HepG2 (cell line): ENCODE measurements around the gene UBE2C. TPM values are rescaled to one million over a fixed set of nuclear protein-coding genes. Genes with fewer than 3 reads are reported as not detected.

Experiments
- GPBP1L1 ChIP-seq: sonication (generic); formaldehyde crosslinking; IDR thresholded peaks from 2 replicates; pipeline ENCODE4 v1.5.0; 2020; ENCODE audit warnings: mild to moderate bottlenecking, missing genetic modification reagents
- HBP1 ChIP-seq: IDR thresholded peaks from 2 replicates; pipeline ENCODE4 v1.6.1; 2016; ENCODE audit warnings: low read depth, control low read depth
- HDAC1 ChIP-seq: sonication (generic); formaldehyde crosslinking; IDR thresholded peaks from 2 replicates; pipeline ENCODE4 v1.5.1; 2020; ENCODE audit warnings: mild to moderate bottlenecking, missing genetic modification reagents
- HOXA3 ChIP-seq: sonication (generic); formaldehyde crosslinking; IDR thresholded peaks from 2 replicates; pipeline ENCODE4 v1.5.0; 2020; ENCODE audit warnings: missing genetic modification reagents
- KDM5B ChIP-seq: sonication (generic); formaldehyde crosslinking; IDR thresholded peaks from 2 replicates; pipeline ENCODE4 v1.4.0; 2020; ENCODE audit warnings: missing genetic modification reagents, mild to moderate bottlenecking, borderline replicate concordance
- POLR2AphosphoS2 ChIP-seq: IDR thresholded peaks from 2 replicates; pipeline ENCODE4 v1.6.1; 2011; ENCODE audit warnings: low read depth, low read length, improper control_type of control experiment
- POLR2AphosphoS5 ChIP-seq: IDR thresholded peaks from 2 replicates; pipeline ENCODE4 v1.6.1; 2012; ENCODE audit warnings: low read depth, low read length
- SALL1 ChIP-seq: sonication (generic); formaldehyde crosslinking; IDR thresholded peaks from 2 replicates; pipeline ENCODE4 v1.8.0; 2022; ENCODE audit warnings: mild to moderate bottlenecking, missing genetic modification reagents
- SRY ChIP-seq: sonication (generic); formaldehyde crosslinking; IDR thresholded peaks from 2 replicates; pipeline ENCODE4 v1.8.0; 2022; ENCODE audit warnings: mild to moderate bottlenecking, missing genetic modification reagents
- TARDBP ChIP-seq: sonication (generic); formaldehyde crosslinking; IDR thresholded peaks from 2 replicates; pipeline ENCODE4 v1.8.0; 2022; ENCODE audit warnings: mild to moderate bottlenecking, missing genetic modification reagents
- TBX3 ChIP-seq: fragments of 450-650 bp; IDR thresholded peaks from 2 replicates; pipeline ENCODE4 v1.6.1; 2017; ENCODE audit warnings: antibody characterized with exemption, mild to moderate bottlenecking, inconsistent platforms, borderline replicate concordance
- ZBTB39 ChIP-seq: sonication (generic); formaldehyde crosslinking; IDR thresholded peaks from 2 replicates; pipeline ENCODE4 v1.5.0; 2020; ENCODE audit warnings: missing genetic modification reagents
- ZNF333 ChIP-seq: sonication (generic); formaldehyde crosslinking; IDR thresholded peaks from 2 replicates; pipeline ENCODE4 v1.4.0; 2020; ENCODE audit warnings: mild to moderate bottlenecking, missing genetic modification reagents, borderline replicate concordance
- ZNF33A ChIP-seq: sonication (generic); formaldehyde crosslinking; IDR thresholded peaks from 2 replicates; pipeline ENCODE4 v1.5.1; 2020; ENCODE audit warnings: missing genetic modification reagents, mild to moderate bottlenecking, moderate library complexity, borderline replicate concordance
- ZNF503 ChIP-seq: sonication (generic); formaldehyde crosslinking; IDR thresholded peaks from 2 replicates; pipeline ENCODE4 v1.4.0; 2020; ENCODE audit warnings: missing genetic modification reagents
- ZNF652 ChIP-seq: IDR thresholded peaks from 2 replicates; pipeline ENCODE4 v1.6.1; 2016; ENCODE audit warnings: low read depth, borderline replicate concordance
- ZNF747 ChIP-seq: sonication (generic); formaldehyde crosslinking; IDR thresholded peaks from 2 replicates; pipeline ENCODE4 v1.8.1; 2023; ENCODE audit warnings: missing genetic modification reagents, mild to moderate bottlenecking, borderline replicate concordance
- polyA plus RNA-seq, 8 experiments: library from polyadenylated mRNA; depleted of rRNA in 3 of 8; stranded (reverse) in 7 of 8; unstranded in 1 of 8; fragments of >200 nt; fragmentation: Illumina TruSeq in 4 of 8; extraction: Trizol in 4 of 8; gene quantifications; 2 replicates each; pipeline versions ENCODE4 v1.2.1 to v1.2.3, GENCODE V29; 2011 to 2016; ENCODE audit warnings: low read depth in 4 of 8, missing spikeins in 1 of 8, mixed read lengths in 1 of 8; ENCODE audit not compliant: insufficient read depth in 1 of 8
- total RNA-seq, 5 experiments: library from RNA; depleted of rRNA; stranded (reverse); fragments of >200 nt; fragmentation: Illumina TruSeq; extraction: Trizol; gene quantifications; 2 replicates each; pipeline ENCODE4 v1.2.3, GENCODE V29; 2016; ENCODE audit warnings: low read depth in 1 of 5
- TF ChIP-seq, protein P1 (sequence below): sonication (generic); formaldehyde crosslinking; IDR thresholded peaks from 2 replicates; pipeline ENCODE4 v1.8.0; 2023; ENCODE audit warnings: mild to moderate bottlenecking, missing genetic modification reagents
- TF ChIP-seq, protein P2 (sequence below): sonication (generic); formaldehyde crosslinking; IDR thresholded peaks from 2 replicates; pipeline ENCODE4 v1.4.0; 2020; ENCODE audit warnings: mild to moderate bottlenecking, missing genetic modification reagents

UBE2C gene
- total and polyA plus RNA-seq, 2 of the 13 experiments (the other 11 are each of a cell fraction or from before 2014, with no cell fraction given), result 100 to 123 TPM

DNA sequence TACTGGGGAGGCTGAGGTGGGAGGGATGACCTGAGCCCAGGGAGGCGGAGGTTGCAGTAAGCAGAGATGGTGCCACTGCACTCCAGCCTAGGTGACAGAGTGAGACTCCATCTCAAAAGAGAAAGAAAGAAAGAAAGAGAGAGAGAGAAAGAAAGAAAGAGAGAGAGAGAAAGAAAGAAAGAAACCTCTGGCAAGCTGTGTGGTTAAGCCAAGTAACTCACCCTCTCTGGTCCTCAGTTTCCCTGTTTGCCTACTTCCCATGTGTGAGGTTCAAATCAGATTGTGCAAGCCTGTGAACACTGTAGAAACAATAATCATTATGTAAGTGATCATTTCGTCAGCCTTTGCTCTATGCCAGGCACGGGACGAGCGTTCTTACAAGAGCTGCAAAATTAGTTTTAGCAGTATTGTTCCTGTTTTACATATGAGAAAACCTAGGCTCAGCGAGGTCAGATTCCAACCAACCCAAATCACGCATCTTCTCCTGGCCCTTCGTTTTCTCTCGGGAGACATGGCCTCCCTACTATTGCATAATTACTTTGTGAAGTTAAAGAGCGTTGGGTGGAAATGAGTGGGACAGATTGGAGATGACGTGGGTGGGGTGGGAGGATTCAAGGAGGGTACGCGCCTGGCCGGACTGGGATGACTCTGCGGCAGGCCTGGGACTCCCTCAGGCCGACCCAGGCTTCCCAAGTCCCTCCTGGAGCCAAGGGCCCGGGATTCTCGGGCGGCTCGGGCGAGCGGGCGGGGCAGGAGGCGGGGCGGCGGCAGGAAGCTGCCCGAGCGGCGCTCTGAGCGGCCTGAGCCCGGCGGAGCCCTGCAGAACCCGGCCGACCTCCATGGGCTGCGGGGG, 20.8 kb downstream of the UBE2C start, which contains the start of gene SNX21 (continued):
- TF ChIP-seq ZBTB39 (CRISPR knock-in tag) (no peak), SRY (CRISPR knock-in tag) (no peak; the same call in 1 of the 2 replicates), KDM5B (CRISPR knock-in tag) (no peak), TBX3 (peak; percentile 12; the same call in 1 of the 2 replicates), POLR2AphosphoS5 (no peak; the same call in 1 of the 2 replicates), HBP1 (no peak), ZNF503 (CRISPR knock-in tag) (no peak), POLR2AphosphoS2 (no peak), HDAC1 (CRISPR knock-in tag) (peak; percentile 42; the same call in 1 of the 2 replicates), ZNF333 (CRISPR knock-in tag) (no peak), ZNF33A (CRISPR knock-in tag) (no peak), HOXA3 (CRISPR knock-in tag) (no peak; the same call in 1 of the 2 replicates), TARDBP (CRISPR knock-in tag) (peak; percentile 43; the same call in 1 of the 2 replicates), GPBP1L1 (CRISPR knock-in tag) (no peak), ZNF747 (CRISPR knock-in tag) (peak; percentile 70; the same call in 1 of the 2 replicates), ZNF652 (CRISPR knock-in tag) (no peak), SALL1 (CRISPR knock-in tag) (peak; percentile 71)
- TF ChIP-seq, protein P1, sequence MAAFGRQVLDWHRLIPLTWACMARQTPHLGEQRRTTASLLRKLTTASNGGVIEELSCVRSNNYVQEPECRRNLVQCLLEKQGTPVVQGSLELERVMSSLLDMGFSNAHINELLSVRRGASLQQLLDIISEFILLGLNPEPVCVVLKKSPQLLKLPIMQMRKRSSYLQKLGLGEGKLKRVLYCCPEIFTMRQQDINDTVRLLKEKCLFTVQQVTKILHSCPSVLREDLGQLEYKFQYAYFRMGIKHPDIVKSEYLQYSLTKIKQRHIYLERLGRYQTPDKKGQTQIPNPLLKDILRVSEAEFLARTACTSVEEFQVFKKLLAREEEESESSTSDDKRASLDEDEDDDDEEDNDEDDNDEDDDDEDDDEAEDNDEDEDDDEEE (CRISPR knock-in tag), result no peak; the same call in 1 of the 2 replicates
- TF ChIP-seq, protein P2, sequence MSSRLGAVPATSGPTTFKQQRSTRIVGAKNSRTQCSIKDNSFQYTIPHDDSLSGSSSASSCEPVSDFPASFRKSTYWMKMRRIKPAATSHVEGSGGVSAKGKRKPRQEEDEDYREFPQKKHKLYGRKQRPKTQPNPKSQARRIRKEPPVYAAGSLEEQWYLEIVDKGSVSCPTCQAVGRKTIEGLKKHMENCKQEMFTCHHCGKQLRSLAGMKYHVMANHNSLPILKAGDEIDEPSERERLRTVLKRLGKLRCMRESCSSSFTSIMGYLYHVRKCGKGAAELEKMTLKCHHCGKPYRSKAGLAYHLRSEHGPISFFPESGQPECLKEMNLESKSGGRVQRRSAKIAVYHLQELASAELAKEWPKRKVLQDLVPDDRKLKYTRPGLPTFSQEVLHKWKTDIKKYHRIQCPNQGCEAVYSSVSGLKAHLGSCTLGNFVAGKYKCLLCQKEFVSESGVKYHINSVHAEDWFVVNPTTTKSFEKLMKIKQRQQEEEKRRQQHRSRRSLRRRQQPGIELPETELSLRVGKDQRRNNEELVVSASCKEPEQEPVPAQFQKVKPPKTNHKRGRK (CRISPR knock-in tag), result no peak
